Measurements from ENCODE around the gene FOXA1. TPM values are rescaled to one million over a fixed set of nuclear protein-coding genes. Genes with fewer than 3 reads are reported as not detected.

The FOXA1 gene
- total RNA-seq, 1 experiment from 2014 or later, result 212 TPM

DNA sequence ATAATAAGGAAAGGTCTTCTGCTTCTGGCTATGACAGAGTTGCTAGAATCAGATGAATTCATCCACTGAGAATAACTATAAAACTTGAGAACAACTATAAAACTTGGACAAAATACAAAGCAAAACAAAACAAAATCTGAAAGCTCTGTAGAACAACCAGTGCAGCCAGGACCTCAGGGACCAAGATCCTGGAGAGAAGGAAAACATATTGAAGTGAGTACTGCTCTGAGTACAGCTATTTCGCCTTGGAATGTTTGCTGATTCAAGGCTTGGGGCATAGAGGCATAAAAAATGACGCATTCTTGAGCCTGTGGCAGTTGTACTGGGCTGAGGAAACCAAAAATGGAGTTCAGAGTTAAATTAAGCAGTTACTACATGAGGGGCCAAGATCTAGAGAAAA, 21.7 kb downstream of the FOXA1 start:
- BruUV-seq (replicated peaks), result no TSS peak
- Histone ChIP-seq H3K27ac (ENCODE audit: low read length) (no peak overlapping the region), H3K4me2 (ENCODE audit: low read length) (no peak overlapping the region), H3K9me3 (ENCODE audit: low read length) (no peaks in the 10 kb centered on the region), H4K20me1 (ENCODE audit: low read length) (no peaks in the 10 kb centered on the region), H3K4me1 (ENCODE audit: insufficient read depth, low read length) (peaks cover 10% of the 10 kb centered on the region; the same call in 1 of the 2 replicates), H3K36me3 (ENCODE audit: low read depth, low read length) (no peaks in the 10 kb centered on the region), H3K27me3 (ENCODE audit: low read length) (no peaks in the 10 kb centered on the region), H3K79me2 (ENCODE audit: low read length) (peaks cover 3% of the 10 kb centered on the region; the same call in 1 of the 2 replicates), H2AFZ (ENCODE audit: low read length) (no peak overlapping the region), H3K4me3 (ENCODE audit: low read length) (no peak overlapping the region), H3K9ac (ENCODE audit: low read length) (no peak overlapping the region), H3F3A (ENCODE audit: low read length, unreplicated experiment) (no peaks in the 10 kb centered on the region), H3K9me2 (replicated peaks; ENCODE audit: low read length) (no peaks in the 10 kb centered on the region)
- DNase-seq (no peak), ATAC-seq (no peak)
- ChIA-PET CTCF (interaction anchor here (0.5 kb wide), 1 partner anchor 15 kb away, joined by 3 read pairs; no protein-coding TSS in a partner anchor), POLR2A (ENCODE audit: unreplicated experiment) (no interaction called here)
- intact Hi-C loops (cut with micrococcal nuclease), result no loop called here
- TF ChIP-seq, protein P1, sequence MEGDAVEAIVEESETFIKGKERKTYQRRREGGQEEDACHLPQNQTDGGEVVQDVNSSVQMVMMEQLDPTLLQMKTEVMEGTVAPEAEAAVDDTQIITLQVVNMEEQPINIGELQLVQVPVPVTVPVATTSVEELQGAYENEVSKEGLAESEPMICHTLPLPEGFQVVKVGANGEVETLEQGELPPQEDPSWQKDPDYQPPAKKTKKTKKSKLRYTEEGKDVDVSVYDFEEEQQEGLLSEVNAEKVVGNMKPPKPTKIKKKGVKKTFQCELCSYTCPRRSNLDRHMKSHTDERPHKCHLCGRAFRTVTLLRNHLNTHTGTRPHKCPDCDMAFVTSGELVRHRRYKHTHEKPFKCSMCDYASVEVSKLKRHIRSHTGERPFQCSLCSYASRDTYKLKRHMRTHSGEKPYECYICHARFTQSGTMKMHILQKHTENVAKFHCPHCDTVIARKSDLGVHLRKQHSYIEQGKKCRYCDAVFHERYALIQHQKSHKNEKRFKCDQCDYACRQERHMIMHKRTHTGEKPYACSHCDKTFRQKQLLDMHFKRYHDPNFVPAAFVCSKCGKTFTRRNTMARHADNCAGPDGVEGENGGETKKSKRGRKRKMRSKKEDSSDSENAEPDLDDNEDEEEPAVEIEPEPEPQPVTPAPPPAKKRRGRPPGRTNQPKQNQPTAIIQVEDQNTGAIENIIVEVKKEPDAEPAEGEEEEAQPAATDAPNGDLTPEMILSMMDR (conservative IDR thresholded peaks at IDR 0.05; ENCODE audit: low read depth, low read length), result no peak
- no peak for TF ChIP-seq EZH2 (IDR thresholded peaks at IDR 0.05; ENCODE audit: low read length, unreplicated experiment)
- TF ChIP-seq EZH2phosphoT487 (IDR thresholded peaks at IDR 0.05; ENCODE audit: borderline replicate concordance, low read length), result no peak

DNA sequence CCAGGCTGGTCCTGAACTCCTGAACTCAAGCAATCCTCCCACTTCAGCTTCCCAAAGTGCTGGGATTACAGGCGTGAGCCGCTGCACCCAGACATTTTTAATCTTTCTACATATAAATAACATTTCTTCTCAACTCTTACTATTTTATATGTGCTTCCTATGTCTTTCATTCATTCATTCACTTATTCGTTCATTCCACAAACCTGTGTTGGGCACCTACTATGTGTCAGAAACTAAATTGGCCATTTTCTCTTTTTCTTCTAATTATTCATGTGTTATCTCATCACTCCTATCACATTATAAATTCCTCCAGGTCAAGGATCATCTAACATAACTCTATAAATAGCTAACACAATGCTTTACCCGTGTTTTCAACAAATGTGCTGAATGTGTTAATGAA, 23.7 kb downstream of the FOXA1 start:
- H3K4me2 ChIP-seq (ENCODE audit: low read length), result no peak overlapping the region
- DNase-seq, result no peak
- H3K27ac ChIP-seq (ENCODE audit: low read length), result no peak overlapping the region
- peaks cover 8% of the 10 kb centered on the region for H3K79me2 ChIP-seq (ENCODE audit: low read length)
- no peaks in the 10 kb centered on the region for H3K27me3 ChIP-seq (ENCODE audit: low read length)
- ATAC-seq, result no peak
- no peaks in the 10 kb centered on the region for H3K9me2 ChIP-seq (replicated peaks; ENCODE audit: low read length)
- no peak overlapping the region for H2AFZ ChIP-seq (ENCODE audit: low read length)
- H3K4me3 ChIP-seq (ENCODE audit: low read length), result no peak overlapping the region
- TF ChIP-seq EZH2phosphoT487 (IDR thresholded peaks at IDR 0.05; ENCODE audit: borderline replicate concordance, low read length) (no peak), EZH2 (IDR thresholded peaks at IDR 0.05; ENCODE audit: low read length, unreplicated experiment) (no peak)
- TF ChIP-seq, protein P1 (conservative IDR thresholded peaks at IDR 0.05; ENCODE audit: low read depth, low read length), result no peak
- no TSS peak for BruUV-seq (replicated peaks)
- CTCF ChIA-PET, result no interaction called here
- H3F3A ChIP-seq (ENCODE audit: low read length, unreplicated experiment), result no peaks in the 10 kb centered on the region
- H3K9ac ChIP-seq (ENCODE audit: low read length), result no peak overlapping the region
- no peaks in the 10 kb centered on the region for H4K20me1 ChIP-seq (ENCODE audit: low read length)
- no peaks in the 10 kb centered on the region for H3K9me3 ChIP-seq (ENCODE audit: low read length)
- POLR2A ChIA-PET (ENCODE audit: unreplicated experiment), result no interaction called here
- intact Hi-C loops (cut with micrococcal nuclease), result no loop called here
- no peaks in the 10 kb centered on the region for H3K36me3 ChIP-seq (ENCODE audit: low read depth, low read length)
- peaks cover 22% of the 10 kb centered on the region for H3K4me1 ChIP-seq (ENCODE audit: insufficient read depth, low read length)

DNA sequence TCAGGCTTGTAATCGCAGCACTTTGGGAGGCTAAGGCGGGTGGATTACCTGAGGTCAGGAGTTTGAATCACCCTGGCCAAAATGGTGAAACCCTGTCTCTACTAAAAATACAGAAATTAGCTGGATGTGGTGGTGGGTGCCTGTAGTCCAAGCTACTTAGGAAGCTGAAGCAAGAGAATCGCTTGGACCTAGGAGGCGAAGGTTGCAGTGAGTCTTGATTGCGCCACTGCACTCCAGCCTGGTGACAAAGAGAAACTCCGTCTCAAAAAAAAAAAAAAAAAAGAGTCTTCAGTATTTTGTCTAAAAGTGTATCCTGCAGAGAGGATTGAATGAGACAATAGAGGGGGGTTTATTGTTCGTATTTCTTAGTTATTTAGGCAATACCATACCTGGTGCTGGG, 25.3 kb downstream of the FOXA1 start:
- BruUV-seq (replicated peaks), result no TSS peak
- no peaks in the 10 kb centered on the region for H4K20me1 ChIP-seq (ENCODE audit: low read length)
- H3K4me2 ChIP-seq (ENCODE audit: low read length), result no peak overlapping the region
- H3K36me3 ChIP-seq (ENCODE audit: low read depth, low read length), result no peaks in the 10 kb centered on the region
- DNase-seq, result no peak
- intact Hi-C loops (cut with micrococcal nuclease), result loop anchor here (5.0 kb wide), 3 partner anchors 147 to 242 kb away; no protein-coding TSS in a partner anchor
- CTCF ChIA-PET, result interaction anchor here (0.6 kb wide), 2 partner anchors 19 to 317 kb away, joined by 4 read pairs; no protein-coding TSS in a partner anchor
- H3K9me3 ChIP-seq (ENCODE audit: low read length), result no peaks in the 10 kb centered on the region
- no peak overlapping the region for H2AFZ ChIP-seq (ENCODE audit: low read length)
- no peaks in the 10 kb centered on the region for H3F3A ChIP-seq (ENCODE audit: low read length, unreplicated experiment)
- no peak overlapping the region for H3K4me3 ChIP-seq (ENCODE audit: low read length)
- peaks cover 36% of the 10 kb centered on the region for H3K4me1 ChIP-seq (ENCODE audit: insufficient read depth, low read length)
- no peaks in the 10 kb centered on the region for H3K9me2 ChIP-seq (replicated peaks; ENCODE audit: low read length)
- POLR2A ChIA-PET (ENCODE audit: unreplicated experiment), result no interaction called here
- ATAC-seq, result no peak
- no peaks in the 10 kb centered on the region for H3K27me3 ChIP-seq (ENCODE audit: low read length)
- TF ChIP-seq, protein P1 (conservative IDR thresholded peaks at IDR 0.05; ENCODE audit: low read depth, low read length), result no peak
- TF ChIP-seq EZH2phosphoT487 (IDR thresholded peaks at IDR 0.05; ENCODE audit: borderline replicate concordance, low read length), result no peak
- no peak for TF ChIP-seq EZH2 (IDR thresholded peaks at IDR 0.05; ENCODE audit: low read length, unreplicated experiment)
- peaks cover 23% of the 10 kb centered on the region for H3K79me2 ChIP-seq (ENCODE audit: low read length)
- H3K27ac ChIP-seq (ENCODE audit: low read length), result no peak overlapping the region
- H3K9ac ChIP-seq (ENCODE audit: low read length), result no peak overlapping the region
